HG03575 (cell line): Measurements from ENCODE around the gene RNASET2.
"Not testable (repeated sequence)": the region's sequence is repeated elsewhere in the genome, so short reads cannot be mapped to it uniquely, and the experiment has no call there.

Experiments used
- ATAC-seq: cut with Tn5 transposase; IDR thresholded peaks from one replicate; pipeline ENCODE4 v1.9.1; 2021; ENCODE audit not compliant: unreplicated experiment, insufficient number of reproducible peaks, low FRiP score; ENCODE audit errors: extremely low read depth

RNASET2 gene

GRCh38 chr6:166932616-166933015, 23.7 kb downstream of the RNASET2 start:
- ATAC-seq: no peak

DNA sequence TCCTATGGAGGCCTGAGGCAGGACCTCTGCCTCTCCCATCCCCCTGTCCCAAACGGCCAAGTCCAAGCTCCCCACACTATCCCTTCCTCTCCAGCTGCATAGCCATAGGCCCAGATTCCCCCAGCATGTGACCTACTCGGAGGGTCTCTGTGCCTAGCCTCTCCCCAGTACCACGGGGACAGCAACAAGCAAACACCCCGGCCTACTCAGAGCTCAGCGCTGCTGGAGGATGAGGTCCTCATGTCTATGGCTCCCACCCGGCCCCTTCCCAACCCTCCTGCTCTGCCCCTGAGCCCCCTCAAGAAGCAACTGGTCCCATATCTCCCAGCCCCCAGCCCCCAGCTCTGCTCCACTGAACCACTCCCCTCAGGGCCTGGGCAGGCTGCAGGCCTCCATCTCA, 24.2 kb downstream of the RNASET2 start:
- ATAC-seq: no peak

GRCh38 chr6:166931426-166931970, 24.9 kb downstream of the RNASET2 start:
- no peak for ATAC-seq

DNA sequence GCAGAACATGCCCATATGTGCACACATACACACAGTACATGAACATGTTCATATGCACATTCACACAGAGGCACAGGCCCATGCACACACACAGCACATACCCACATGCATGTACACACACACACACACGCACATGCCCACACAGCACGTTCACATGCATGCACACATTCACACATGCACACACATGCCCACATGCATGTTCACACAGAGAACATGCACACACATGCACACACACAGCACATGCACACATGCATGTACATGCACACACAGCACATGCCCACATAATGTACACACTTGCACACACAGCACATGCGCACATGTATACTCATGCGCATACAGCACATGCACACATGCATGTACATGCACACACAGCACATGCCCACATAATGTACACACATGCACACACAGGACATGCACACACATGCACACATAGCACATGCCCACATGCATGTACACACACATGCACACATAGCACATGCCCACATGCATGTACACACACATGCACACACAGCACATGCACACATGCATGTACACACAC, 25.9 kb downstream of the RNASET2 start:
- ATAC-seq: no peak

GRCh38 chr6:166929542-166930189, 26.7 kb downstream of the RNASET2 start:
- no peak for ATAC-seq

GRCh38 chr6:166928644-166929541, 27.5 kb downstream of the RNASET2 start:
- ATAC-seq: no peak

GRCh38 chr6:166927935-166928643, 28.3 kb downstream of the RNASET2 start:
- ATAC-seq: no peak

GRCh38 chr6:166927240-166927934, 29.0 kb downstream of the RNASET2 start:
- no peak for ATAC-seq

DNA sequence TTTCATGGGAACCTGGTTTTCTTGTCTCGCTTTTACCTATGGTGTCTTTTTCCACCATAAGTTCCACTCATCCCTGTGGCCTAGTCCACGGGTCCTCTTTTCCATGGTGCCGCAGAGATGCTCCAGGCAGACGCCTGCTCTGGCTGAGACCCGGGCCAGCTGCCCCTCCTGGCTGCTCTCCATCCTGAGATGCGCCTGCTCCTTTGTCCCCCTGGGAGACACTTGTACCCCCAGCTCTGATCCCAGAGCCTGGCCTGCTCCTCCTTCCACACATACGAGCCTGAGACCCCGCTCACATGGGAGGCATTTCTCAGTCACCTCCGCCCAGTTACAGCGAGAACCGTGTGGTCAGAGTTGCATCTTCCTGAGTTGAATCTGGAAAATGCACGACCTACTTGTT, 29.6 kb downstream of the RNASET2 start:
- ATAC-seq: no peak

DNA sequence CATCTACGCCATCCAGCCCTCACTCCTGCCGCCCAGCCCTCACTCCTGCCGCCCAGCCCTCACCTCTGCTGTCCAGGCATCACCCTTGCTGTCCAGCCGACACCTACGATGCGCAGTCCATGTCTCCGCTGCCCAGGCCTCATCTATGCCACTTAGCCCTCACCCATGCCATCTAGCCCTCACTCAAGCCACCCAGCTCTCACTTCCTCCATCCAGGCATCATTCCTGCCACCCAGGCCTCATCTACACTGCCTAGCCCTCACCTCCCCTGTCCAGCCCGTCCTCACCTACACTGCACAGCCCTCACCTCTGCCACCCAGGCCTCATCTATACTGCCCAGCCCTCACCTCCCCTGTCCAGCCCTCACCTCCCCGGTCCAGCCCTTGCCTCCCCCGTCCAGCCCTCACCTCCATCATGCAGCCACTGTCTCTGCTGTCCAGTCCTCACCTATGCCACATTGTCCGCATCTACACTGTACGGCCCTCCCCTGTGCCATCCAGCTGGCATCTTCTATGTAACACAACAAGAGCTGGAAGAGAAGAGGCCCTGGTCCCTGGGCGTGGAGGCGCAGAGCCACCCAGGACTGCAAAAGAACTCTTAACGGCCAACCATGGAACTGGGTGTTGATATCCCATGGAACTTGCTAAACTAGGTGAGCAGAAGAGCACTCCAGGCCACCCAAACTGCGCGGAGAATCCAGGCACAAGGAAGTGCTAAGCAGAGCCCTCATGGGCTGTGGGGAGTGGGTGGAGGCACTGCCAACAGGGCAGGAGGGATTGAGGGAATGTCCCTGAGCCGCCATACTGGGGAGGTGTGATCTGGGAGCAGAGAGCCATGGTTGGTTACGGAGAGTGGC, 31.0 kb downstream of the RNASET2 start:
- ATAC-seq: no peak

DNA sequence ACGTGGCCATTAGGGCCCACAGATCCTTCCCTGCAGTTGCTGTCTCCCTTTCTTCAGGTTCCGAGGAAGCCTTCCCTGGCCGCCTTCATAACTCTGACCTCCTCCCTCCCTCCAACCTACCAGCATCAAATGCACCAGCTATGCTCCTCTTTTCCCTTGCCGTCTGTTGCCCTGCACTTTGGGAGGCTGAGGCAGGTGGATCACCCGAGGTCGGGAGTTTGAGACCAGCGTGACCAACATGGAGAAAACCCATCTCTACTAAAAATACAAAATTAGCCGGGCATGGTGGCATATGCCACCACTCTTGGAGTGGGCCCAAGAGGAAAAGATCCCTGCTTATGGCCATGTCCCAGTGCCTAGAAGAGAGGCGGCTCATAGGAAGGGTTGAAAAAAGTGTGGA, 31.8 kb downstream of the RNASET2 start:
- no peak for ATAC-seq

DNA sequence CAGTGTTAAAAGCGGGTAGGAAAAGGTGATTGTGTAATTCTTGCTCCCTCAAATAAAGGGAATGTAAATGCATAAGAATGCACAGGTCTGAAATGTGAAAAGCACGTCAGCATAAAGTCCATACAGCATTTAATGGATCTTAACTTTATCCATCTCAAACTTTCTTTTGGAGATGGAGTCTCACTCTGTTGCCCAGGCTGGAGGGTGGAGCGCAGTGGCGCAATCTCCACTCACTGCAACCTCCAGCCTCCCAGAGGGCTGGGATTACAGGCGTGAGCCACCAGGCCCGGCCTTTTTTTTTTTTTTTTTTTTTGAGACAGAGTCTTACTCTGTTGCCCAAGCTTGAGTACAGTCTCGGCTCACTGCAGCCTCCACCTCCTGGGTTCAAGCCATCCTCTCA, 33.4 kb downstream of the RNASET2 start:
- ATAC-seq: no peak

DNA sequence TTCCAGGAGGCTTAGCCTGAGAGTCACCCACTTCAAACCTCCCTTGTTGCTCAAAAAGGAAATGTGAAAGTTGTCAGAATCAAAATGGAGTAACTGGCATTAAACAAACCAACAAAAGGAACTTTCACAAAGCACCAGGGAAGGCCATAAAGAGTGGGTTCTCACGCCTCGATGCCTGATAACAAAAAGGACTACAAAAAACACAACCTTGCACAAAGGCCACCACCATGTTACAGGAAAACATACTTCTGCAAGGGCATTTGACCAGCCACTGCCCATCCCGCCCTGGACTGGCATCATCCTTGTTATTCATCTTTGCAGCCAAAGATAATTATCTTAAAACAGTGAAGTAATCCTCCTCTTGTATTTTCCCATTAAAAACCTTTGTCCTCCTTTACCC, 34.8 kb downstream of the RNASET2 start:
- ATAC-seq: no peak

DNA sequence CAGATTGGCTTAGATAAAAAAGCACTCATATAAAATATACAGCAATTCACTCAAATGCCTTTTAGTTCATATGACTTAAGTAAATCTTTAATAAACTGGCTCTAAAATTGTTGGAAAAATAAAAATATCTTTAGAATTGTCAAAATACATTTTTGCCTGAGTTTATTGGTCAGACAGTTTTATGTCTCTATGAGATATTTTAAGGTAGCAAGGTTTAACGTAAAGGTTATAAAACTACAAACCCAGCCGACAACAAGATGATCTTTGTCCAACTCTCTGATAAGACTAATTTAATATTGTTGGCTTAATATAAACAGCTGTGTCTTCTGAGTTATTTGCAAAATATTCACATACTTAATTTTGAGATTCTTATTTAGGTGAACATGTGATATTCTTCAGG, 39.5 kb downstream of the RNASET2 start:
- no peak for ATAC-seq

GRCh38 chr6:166915484-166915883, 40.9 kb downstream of the RNASET2 start:
- not testable (repeated sequence) for ATAC-seq

GRCh38 chr6:166914952-166915351, 41.4 kb downstream of the RNASET2 start:
- ATAC-seq: not testable (repeated sequence)

DNA sequence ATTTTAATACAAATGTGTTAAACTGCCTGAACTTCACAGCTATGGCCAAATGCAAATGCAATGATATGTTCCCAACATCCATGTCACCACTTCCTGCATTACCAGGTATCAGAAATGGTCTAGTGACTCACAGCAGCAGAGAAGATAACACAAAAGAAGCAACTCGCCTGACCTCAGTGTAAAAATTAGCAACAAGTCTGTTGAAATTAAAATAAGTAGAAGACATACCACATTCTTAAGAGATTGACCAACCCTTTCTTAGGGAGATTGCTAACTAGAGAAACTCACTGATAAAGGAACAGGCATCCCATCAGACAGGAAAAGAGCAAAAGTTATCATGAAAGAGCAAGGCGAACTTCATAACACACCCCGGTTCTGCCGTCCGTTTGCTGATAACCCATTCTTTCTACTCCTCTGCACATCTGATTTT, 45.1 kb downstream of the RNASET2 start:
- no peak for ATAC-seq

DNA sequence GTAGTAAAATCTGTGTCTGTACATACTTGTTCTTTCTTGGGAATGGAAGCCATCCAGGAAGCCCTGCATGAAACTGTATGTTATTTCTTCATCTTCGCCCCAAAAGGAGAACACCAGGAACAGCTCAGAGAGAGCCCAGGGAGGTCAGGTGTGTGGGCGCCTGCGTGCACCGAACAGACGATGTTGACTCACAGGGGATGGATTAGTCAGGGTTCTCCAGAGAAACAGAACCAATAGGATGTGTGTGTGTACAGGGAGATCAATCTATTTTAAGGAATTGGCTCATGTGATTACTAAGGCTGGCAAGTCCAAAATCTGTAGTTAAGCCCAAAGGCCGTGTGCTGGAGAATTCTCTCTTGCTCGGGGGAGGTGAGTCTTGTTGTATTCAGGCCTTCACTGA, 45.7 kb downstream of the RNASET2 start:
- no peak for ATAC-seq
